DOHH2 (cell line): ENCODE measurements around the gene DNASE1L1.
A peak's percentile ranks its signal among the peaks of the same experiment; 100 is the strongest.

Source experiments
- H3F3A ChIP-seq: fragments of 200-600 bp; sonication (generic), shearing (Covaris generic); 2 replicates; pipeline ENCODE4 v1.6.0; 2016; ENCODE audit warnings: antibody characterized with exemption, mild to moderate bottlenecking; ENCODE audit not compliant: control insufficient read depth, insufficient read depth
- H3K27ac ChIP-seq: fragments of 200-600 bp; sonication (generic); 2 replicates; pipeline ENCODE4 v1.5.1; 2014; ENCODE audit warnings: low read depth, mild to moderate bottlenecking, low read length, moderate library complexity
- H3K27me3 ChIP-seq: fragments of 200-600 bp; sonication (generic); 2 replicates; pipeline ENCODE4 v1.6.1; 2014; ENCODE audit warnings: mild to moderate bottlenecking, low read length, mixed read lengths; ENCODE audit not compliant: control insufficient read depth
- H3K36me3 ChIP-seq: fragments of 200-600 bp; sonication (generic); 2 replicates; pipeline ENCODE4 v1.6.1; 2014; ENCODE audit warnings: mild to moderate bottlenecking, low read length, moderate library complexity, mixed read lengths; ENCODE audit not compliant: control insufficient read depth
- H3K4me1 ChIP-seq: fragments of 200-600 bp; sonication (generic); 2 replicates; pipeline ENCODE4 v1.6.1; 2014; ENCODE audit warnings: mild to moderate bottlenecking, low read length, mixed read lengths; ENCODE audit not compliant: control insufficient read depth
- H3K4me2 ChIP-seq: fragments of 200-600 bp; sonication (generic); 2 replicates; pipeline ENCODE4 v1.6.0; 2014; ENCODE audit warnings: mild to moderate bottlenecking, low read length, moderate library complexity
- H3K4me3 ChIP-seq: fragments of 200-600 bp; sonication (generic); 2 replicates; pipeline ENCODE4 v1.5.1; 2014; ENCODE audit warnings: mild to moderate bottlenecking, low read length, mixed read lengths
- H3K79me2 ChIP-seq: fragments of 200-600 bp; sonication (generic); 2 replicates; pipeline ENCODE4 v1.6.1; 2014; ENCODE audit warnings: mild to moderate bottlenecking, low read length, mixed read lengths; ENCODE audit not compliant: control insufficient read depth
- H3K9me2 ChIP-seq: fragments of 200-600 bp; sonication (generic); replicated peaks from 2 replicates; pipeline ENCODE4 v1.6.1; 2014; ENCODE audit warnings: mild to moderate bottlenecking, low read length, mixed read lengths; ENCODE audit not compliant: control insufficient read depth
- H3K9me3 ChIP-seq: fragments of 200-600 bp; sonication (generic); 2 replicates; pipeline ENCODE4 v1.6.1; 2014; ENCODE audit warnings: antibody characterized with exemption, low read length, mixed read lengths; ENCODE audit not compliant: control insufficient read depth, insufficient read depth
- H4K20me1 ChIP-seq: fragments of 200-600 bp; sonication (generic); 2 replicates; pipeline ENCODE4 v1.6.0; 2014; ENCODE audit warnings: low read depth, mild to moderate bottlenecking, antibody characterized with exemption, low read length, moderate library complexity; ENCODE audit not compliant: control insufficient read depth, insufficient read depth
- EZH2phosphoT487 ChIP-seq: fragments of 200-600 bp; sonication (generic); IDR thresholded peaks from 2 replicates; pipeline ENCODE4 v1.6.1; 2017; ENCODE audit warnings: borderline replicate concordance, mild to moderate bottlenecking, antibody characterized with exemption, low read length, moderate library complexity, mixed read lengths
- TF ChIP-seq, protein P1 (sequence below): fragments of 200-600 bp; sonication (generic); IDR thresholded peaks from one replicate; pipeline ENCODE4 v1.5.1; 2014; ENCODE audit warnings: antibody characterized with exemption, mild to moderate bottlenecking, low read depth, low read length; ENCODE audit not compliant: poor library complexity, severe bottlenecking

The DNASE1L1 gene

GRCh38 chrX:154375156-154375504, 33.9 kb downstream of the DNASE1L1 start:
- TF ChIP-seq, protein P1, sequence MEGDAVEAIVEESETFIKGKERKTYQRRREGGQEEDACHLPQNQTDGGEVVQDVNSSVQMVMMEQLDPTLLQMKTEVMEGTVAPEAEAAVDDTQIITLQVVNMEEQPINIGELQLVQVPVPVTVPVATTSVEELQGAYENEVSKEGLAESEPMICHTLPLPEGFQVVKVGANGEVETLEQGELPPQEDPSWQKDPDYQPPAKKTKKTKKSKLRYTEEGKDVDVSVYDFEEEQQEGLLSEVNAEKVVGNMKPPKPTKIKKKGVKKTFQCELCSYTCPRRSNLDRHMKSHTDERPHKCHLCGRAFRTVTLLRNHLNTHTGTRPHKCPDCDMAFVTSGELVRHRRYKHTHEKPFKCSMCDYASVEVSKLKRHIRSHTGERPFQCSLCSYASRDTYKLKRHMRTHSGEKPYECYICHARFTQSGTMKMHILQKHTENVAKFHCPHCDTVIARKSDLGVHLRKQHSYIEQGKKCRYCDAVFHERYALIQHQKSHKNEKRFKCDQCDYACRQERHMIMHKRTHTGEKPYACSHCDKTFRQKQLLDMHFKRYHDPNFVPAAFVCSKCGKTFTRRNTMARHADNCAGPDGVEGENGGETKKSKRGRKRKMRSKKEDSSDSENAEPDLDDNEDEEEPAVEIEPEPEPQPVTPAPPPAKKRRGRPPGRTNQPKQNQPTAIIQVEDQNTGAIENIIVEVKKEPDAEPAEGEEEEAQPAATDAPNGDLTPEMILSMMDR = no peak
- TF ChIP-seq EZH2phosphoT487 = no peak
- peak overlapping the region; percentile 76 for H3K4me2 ChIP-seq
- peak overlapping the region; percentile 68 for H3K4me3 ChIP-seq

GRCh38 chrX:154374313-154375155, 34.5 kb downstream of the DNASE1L1 start, which contains the start of gene FLNA:
Gene FLNA, minus strand, starts transcription at chrX:154374634. Its CDS starts 3,389 bp downstream, at chrX:154371245.
- H3K27ac ChIP-seq = no peak within 1 kb of the TSS
- no peaks in the 10 kb centered on the region for H3K9me3 ChIP-seq
- no peaks in the 10 kb centered on the region for H3F3A ChIP-seq
- TF ChIP-seq EZH2phosphoT487 = no peak
- TF ChIP-seq, protein P1 = no peak
- peak within 1 kb of the TSS; percentile 76 for H3K4me2 ChIP-seq
- no peaks in the 10 kb centered on the region for H3K9me2 ChIP-seq
- peaks cover 18% of the 10 kb centered on the region for H3K79me2 ChIP-seq
- H4K20me1 ChIP-seq = no peaks in the 10 kb centered on the region
- peaks cover 8% of the 10 kb centered on the region; the same call in 1 of the 2 replicates for H3K27me3 ChIP-seq
- H3K4me3 ChIP-seq = peak within 1 kb of the TSS; percentile 68
- no peaks in the 10 kb centered on the region; the same call in 1 of the 2 replicates for H3K36me3 ChIP-seq
- H3K4me1 ChIP-seq = peaks cover 56% of the 10 kb centered on the region

More at GRCh38 chrX:154375156-154375504, 33.9 kb downstream of the DNASE1L1 start:
- H4K20me1 ChIP-seq = no peaks in the 10 kb centered on the region
- no peaks in the 10 kb centered on the region for H3K9me2 ChIP-seq
- no peak overlapping the region for H3K27ac ChIP-seq
- H3K36me3 ChIP-seq = peaks cover 3% of the 10 kb centered on the region
- H3K79me2 ChIP-seq = peaks cover 18% of the 10 kb centered on the region
- no peaks in the 10 kb centered on the region for H3F3A ChIP-seq
- peaks cover 54% of the 10 kb centered on the region for H3K4me1 ChIP-seq
- peaks cover 8% of the 10 kb centered on the region; the same call in 1 of the 2 replicates for H3K27me3 ChIP-seq
- H3K9me3 ChIP-seq = no peaks in the 10 kb centered on the region

DNA sequence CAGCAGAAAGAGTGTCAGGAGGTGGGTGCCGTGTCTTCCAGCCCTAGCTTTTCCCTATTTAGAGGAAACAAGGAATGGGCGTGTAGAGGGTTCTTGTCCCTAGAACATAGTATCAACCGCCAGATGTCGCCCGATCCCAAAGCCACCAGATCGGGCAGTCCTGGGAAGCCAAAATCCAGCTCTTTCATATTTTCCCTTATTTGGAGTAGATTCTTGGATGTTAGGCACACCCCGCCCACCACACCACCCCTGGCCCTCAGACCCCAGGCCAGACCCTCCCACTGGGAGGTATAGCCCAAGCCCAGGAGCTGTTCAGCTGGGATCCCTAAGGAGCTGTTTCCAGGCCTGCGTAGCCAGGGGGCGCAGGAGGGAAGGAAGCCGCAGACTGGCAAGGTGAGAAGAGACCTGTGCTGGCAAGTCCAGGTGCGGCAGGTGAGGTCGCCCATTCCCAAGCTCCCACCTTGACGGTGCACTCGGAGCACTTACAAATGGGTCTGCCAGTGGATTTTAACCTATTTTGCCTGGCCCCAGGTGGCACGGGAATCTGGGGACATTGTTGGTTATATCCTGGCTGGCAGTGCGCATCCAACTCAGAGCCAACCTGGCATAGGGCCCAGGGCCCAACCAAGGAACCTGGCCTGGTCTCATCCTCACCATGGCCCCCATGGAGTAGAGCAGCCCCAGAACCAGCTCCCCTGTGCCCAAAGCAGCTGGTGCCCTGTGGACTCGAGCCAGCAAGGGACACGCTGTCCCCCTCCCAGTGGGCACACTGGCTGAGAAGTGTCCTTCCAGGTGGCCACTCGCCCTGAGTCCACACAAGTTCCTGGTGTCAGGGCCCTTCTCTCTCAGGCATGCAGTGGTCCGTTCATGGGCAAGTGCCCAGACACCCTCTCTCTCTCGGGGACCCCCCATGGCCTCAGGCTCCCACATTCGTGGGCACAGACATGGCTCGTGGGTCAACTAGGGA, 35.4 kb downstream of the DNASE1L1 start:
- Histone ChIP-seq H3K27me3 (peaks cover 8% of the 10 kb centered on the region; the same call in 1 of the 2 replicates), H3K9me2 (no peaks in the 10 kb centered on the region), H3K36me3 (no peaks in the 10 kb centered on the region; the same call in 1 of the 2 replicates), H3F3A (no peaks in the 10 kb centered on the region), H3K4me3 (peak overlapping the region; percentile 68), H3K9me3 (no peaks in the 10 kb centered on the region), H3K27ac (no peak overlapping the region), H3K79me2 (peaks cover 23% of the 10 kb centered on the region), H3K4me2 (peak overlapping the region; percentile 76), H3K4me1 (peaks cover 64% of the 10 kb centered on the region), H4K20me1 (no peaks in the 10 kb centered on the region)
- TF ChIP-seq, protein P1 = peak; percentile 85
- TF ChIP-seq EZH2phosphoT487 = no peak
